H1 (cell line): ENCODE data around the gene NELL2. TPM values are rescaled to one million over a fixed set of nuclear protein-coding genes. Genes with fewer than 3 reads are reported as not detected.

Experiments
- CTCF ChIA-PET: fragments of 300-600 bp; sonication (Branson Sonifier 250); formaldehyde crosslinking; loops from one replicate; lab custom pipeline; 2021; ENCODE audit not compliant: partially characterized antibody; lab: Charles Lee
- POLR2A ChIA-PET: fragments of 300-600 bp; sonication (Branson Sonifier 250); formaldehyde crosslinking; loops from one replicate; lab custom pipeline; 2021; ENCODE audit warnings: inconsistent platforms; ENCODE audit not compliant: partially characterized antibody; lab: Charles Lee
- DNase-seq, 2 experiments: peaks; one replicate each; pipeline versions ENCODE4 v3.0.0 to v3.0.0-alpha.2; 2010 to 2022; ENCODE audit warnings: low spot score in 2 of 2, low read depth in 1 of 2, mixed read lengths in 1 of 2
- FAIRE-seq: peaks from 2 replicates; lab custom pipeline; 2011; peaks lifted over from hg19 to GRCh38; lab: Jason Lieb, UNC
- H2AFZ ChIP-seq: 2 replicates; pipeline ENCODE4 v1.8.1; 2012; ENCODE audit warnings: low read length, inconsistent platforms
- H2AK5ac ChIP-seq: 2 replicates; pipeline ENCODE4 v1.6.1; 2013; ENCODE audit warnings: low read depth, low read length
- H2BK120ac ChIP-seq: replicated peaks from 2 replicates; pipeline ENCODE3; 2013; ENCODE audit warnings: low read depth, low read length, inconsistent platforms
- H2BK12ac ChIP-seq: 2 replicates; pipeline ENCODE4 v1.6.1; 2013; ENCODE audit warnings: low read depth, low read length
- H2BK15ac ChIP-seq: 2 replicates; pipeline ENCODE4 v1.6.1; 2013; ENCODE audit warnings: low read length
- H2BK20ac ChIP-seq: 2 replicates; pipeline ENCODE4 v1.6.1; 2013; ENCODE audit warnings: low read length
- H2BK5ac ChIP-seq: 2 replicates; pipeline ENCODE4 v1.6.1; 2013; ENCODE audit warnings: low read depth, low read length
- H3K14ac ChIP-seq: 2 replicates; pipeline ENCODE4 v1.6.1; 2013; ENCODE audit warnings: inconsistent platforms; ENCODE audit not compliant: insufficient read length
- H3K18ac ChIP-seq: 2 replicates; pipeline ENCODE4 v1.6.1; 2013; ENCODE audit warnings: low read length; ENCODE audit errors: extremely low read depth
- H3K23ac ChIP-seq: 2 replicates; pipeline ENCODE4 v1.6.1; 2013; ENCODE audit warnings: inconsistent platforms; ENCODE audit not compliant: insufficient read length
- H3K23me2 ChIP-seq: 2 replicates; pipeline ENCODE4 v1.6.1; 2013; ENCODE audit warnings: low read depth, low read length
- H3K27ac ChIP-seq: 2 replicates; pipeline ENCODE4 v1.6.1; 2011; ENCODE audit warnings: low read depth, low read length, inconsistent platforms
- H3K27me3 ChIP-seq, 4 experiments: replicated peaks in 1 of 4; 1 replicate in 1 of 4; 2 replicates in 3 of 4; pipeline versions ENCODE4 v1.6.1 to v1.8.1; 2011 to 2013; ENCODE audit warnings: low read length in 3 of 4, mild to moderate bottlenecking in 3 of 4, inconsistent platforms in 2 of 4, mixed read lengths in 2 of 4, moderate library complexity in 1 of 4; ENCODE audit not compliant: control insufficient read depth in 3 of 4, insufficient read depth in 3 of 4; ENCODE audit errors: extremely low read depth in 1 of 4
- H3K36me3 ChIP-seq, 4 experiments: 2 replicates each; pipeline versions ENCODE4 v1.6.1 to v1.8.1; 2011 to 2013; ENCODE audit warnings: mild to moderate bottlenecking in 4 of 4, low read length in 3 of 4, moderate library complexity in 2 of 4, control low read depth in 1 of 4, inconsistent platforms in 1 of 4; ENCODE audit not compliant: insufficient read depth in 4 of 4, control insufficient read depth in 2 of 4
- H3K4ac ChIP-seq: replicated peaks from 2 replicates; pipeline ENCODE3; 2013; ENCODE audit warnings: low read length, low read depth, mixed read lengths, inconsistent platforms; ENCODE audit not compliant: insufficient read length
- H3K4me1 ChIP-seq, 4 experiments: replicated peaks in 1 of 4; 1 replicate in 1 of 4; 2 replicates in 3 of 4; pipeline versions ENCODE4 v1.6.1 to v1.8.1; 2011 to 2013; ENCODE audit warnings: low read length in 3 of 4, inconsistent platforms in 2 of 4, mixed read lengths in 1 of 4; ENCODE audit not compliant: insufficient read depth in 4 of 4, control insufficient read depth in 3 of 4
- H3K4me2 ChIP-seq, 2 experiments: 2 replicates each; pipeline versions ENCODE4 v1.6.1 to v1.8.1; 2011 to 2013; ENCODE audit warnings: low read depth in 2 of 2, low read length in 2 of 2, control low read depth in 1 of 2, inconsistent platforms in 1 of 2, mild to moderate bottlenecking in 1 of 2; ENCODE audit not compliant: insufficient read depth in 1 of 2
- H3K4me3 ChIP-seq, 4 experiments: fragments of 200-600, 300-600 bp in 1 of 4; sonication (generic), shearing (Covaris generic), sonication (Bioruptor Twin) in 1 of 4; 2 replicates each; pipeline versions ENCODE4 v1.5.1 to v1.8.1; 2011 to 2016; ENCODE audit warnings: low read length in 4 of 4, low read depth in 3 of 4, control low read depth in 2 of 4, inconsistent platforms in 2 of 4, mild to moderate bottlenecking in 2 of 4, mixed read lengths in 1 of 4, moderate library complexity in 1 of 4; ENCODE audit not compliant: insufficient read depth in 2 of 4; ENCODE audit errors: extremely low read depth in 1 of 4
- H3K56ac ChIP-seq: replicated peaks from 2 replicates; pipeline ENCODE3; 2013; ENCODE audit warnings: low read depth, mild to moderate bottlenecking, mixed read lengths, low read length, inconsistent platforms; ENCODE audit not compliant: insufficient read length
- H3K79me1 ChIP-seq: 2 replicates; pipeline ENCODE4 v1.6.1; 2013; ENCODE audit warnings: low read depth, low read length, control low read depth
- H3K79me2 ChIP-seq, 2 experiments: 2 replicates each; pipeline versions ENCODE4 v1.6.1 to v1.8.1; 2012 to 2013; ENCODE audit warnings: low read length in 2 of 2, mild to moderate bottlenecking in 2 of 2, inconsistent platforms in 1 of 2; ENCODE audit not compliant: insufficient read depth in 2 of 2, control insufficient read depth in 1 of 2
- H3K9ac ChIP-seq, 4 experiments: replicated peaks in 1 of 4; 1 replicate in 1 of 4; 2 replicates in 3 of 4; pipeline versions ENCODE4 v1.6.1 to v1.8.1; 2011 to 2013; ENCODE audit warnings: low read depth in 3 of 4, low read length in 3 of 4, control low read depth in 2 of 4, mild to moderate bottlenecking in 2 of 4, moderate library complexity in 2 of 4, inconsistent platforms in 1 of 4; ENCODE audit errors: extremely low read depth in 1 of 4
- H3K9me3 ChIP-seq, 2 experiments: 2 replicates each; pipeline versions ENCODE4 v1.6.1 to v1.8.1; 2012 to 2013; ENCODE audit warnings: mild to moderate bottlenecking in 2 of 2, moderate library complexity in 2 of 2, control low read depth in 1 of 2, inconsistent platforms in 1 of 2, low read depth in 1 of 2, low read length in 1 of 2, mixed read lengths in 1 of 2; ENCODE audit not compliant: insufficient read depth in 2 of 2
- H4K20me1 ChIP-seq, 2 experiments: replicated peaks in 1 of 2; 2 replicates each; pipeline versions ENCODE3 to v1.8.1; 2011 to 2013; ENCODE audit warnings: inconsistent platforms in 2 of 2, low read length in 2 of 2, mild to moderate bottlenecking in 1 of 2; ENCODE audit not compliant: insufficient read depth in 2 of 2, control insufficient read depth in 1 of 2
- H4K5ac ChIP-seq: 2 replicates; pipeline ENCODE4 v1.6.1; 2013; ENCODE audit warnings: low read length, low read depth, mixed read lengths, inconsistent platforms; ENCODE audit not compliant: insufficient read length
- H4K8ac ChIP-seq: 2 replicates; pipeline ENCODE4 v1.8.0; 2013; ENCODE audit warnings: mild to moderate bottlenecking, moderate library complexity, low read length, inconsistent platforms; ENCODE audit not compliant: insufficient read depth; ENCODE audit errors: extremely low read depth
- H4K91ac ChIP-seq: replicated peaks from 2 replicates; pipeline ENCODE3; 2013; ENCODE audit warnings: low read length, mixed read lengths, inconsistent platforms; ENCODE audit not compliant: insufficient read length
- BRCA1 ChIP-seq: IDR thresholded peaks from 2 replicates; pipeline ENCODE4 v1.6.1; 2012; ENCODE audit warnings: low read depth, low read length, improper control_type of control experiment
- CBX8 ChIP-seq: fragments of 300-800, 300-1000 bp; sonication (generic); IDR thresholded peaks from 2 replicates; pipeline ENCODE4 v1.7.1; 2016; ENCODE audit warnings: low read depth, low read length, borderline replicate concordance
- CTBP2 ChIP-seq: IDR thresholded peaks from 2 replicates; pipeline ENCODE4 v1.7.0; 2011; ENCODE audit warnings: borderline replicate concordance, mild to moderate bottlenecking, moderate library complexity, mixed read lengths, low read length; ENCODE audit not compliant: insufficient read depth, insufficient read length
- JUN ChIP-seq: IDR thresholded peaks from 2 replicates; pipeline ENCODE4 v1.6.1; 2011; ENCODE audit warnings: low read depth, mild to moderate bottlenecking, improper control_type of control experiment, low read length
- MAFK ChIP-seq: IDR thresholded peaks from 2 replicates; pipeline ENCODE4 v1.6.1; 2012; ENCODE audit warnings: low read depth, mild to moderate bottlenecking, improper control_type of control experiment, low read length
- NANOG ChIP-seq: IDR thresholded peaks from 2 replicates; pipeline ENCODE4 v1.6.1; 2011; ENCODE audit warnings: low read length, low read depth, mild to moderate bottlenecking, inconsistent platforms; ENCODE audit not compliant: insufficient read depth, poor library complexity, severe bottlenecking
- TEAD4 ChIP-seq: IDR thresholded peaks from 2 replicates; pipeline ENCODE4 v1.6.1; 2012; ENCODE audit warnings: low read depth, low read length, inconsistent platforms, mixed read lengths
- WGBS, 2 experiments: shearing (Covaris generic) in 1 of 2; methylation state at CpG; one replicate each; pipeline versions ENCODE4 v1.1.6 to v1.1.7; 2013 to 2015; ENCODE audit warnings: low lambda C conversion rate in 2 of 2, mixed read lengths in 2 of 2, inconsistent platforms in 1 of 2, low coverage in 1 of 2, missing lambda C conversion rate in 1 of 2; ENCODE audit not compliant: insufficient replicate concordance in 2 of 2, insufficient coverage in 1 of 2, insufficient read length in 1 of 2; ENCODE audit errors: extremely low coverage in 1 of 2, missing lambda C conversion rate in 1 of 2; 5-methylcytosine and 5-hydroxymethylcytosine counted together
- polyA plus RNA-seq, 7 experiments: library from polyadenylated mRNA; depleted of rRNA in 3 of 7; stranded (reverse) in 5 of 7; unstranded in 2 of 7; fragments of >200 nt in 5 of 7; fragments of 200-250 nt in 2 of 7; gene quantifications; 1 replicate in 5 of 7; 2 replicates in 1 of 7; 4 replicates in 1 of 7; pipeline versions ENCODE4 v1.2.1 to v1.2.3, GENCODE V29; 2011 to 2013; ENCODE audit warnings: missing spikeins in 2 of 7, mixed read lengths in 2 of 7
- total RNA-seq: library from RNA; stranded (reverse); fragmentation: NEBNext Ultra II Directional; extraction: Animal tissue kit (Norgen Biotek cat#: 25700); gene quantifications from 2 replicates; pipeline ENCODE4 v1.2.1, GENCODE V29; 2021
- TF ChIP-seq, protein P1 (sequence below): IDR thresholded peaks from 2 replicates; pipeline ENCODE4 v1.6.1; 2011; ENCODE audit warnings: low read length, improper control_type of control experiment

Gene NELL2
- total and polyA plus RNA-seq, 2 of the 8 experiments (the other 6 are each of a cell fraction or from before 2014, with no cell fraction given): 54.2 to 56.8 TPM

DNA sequence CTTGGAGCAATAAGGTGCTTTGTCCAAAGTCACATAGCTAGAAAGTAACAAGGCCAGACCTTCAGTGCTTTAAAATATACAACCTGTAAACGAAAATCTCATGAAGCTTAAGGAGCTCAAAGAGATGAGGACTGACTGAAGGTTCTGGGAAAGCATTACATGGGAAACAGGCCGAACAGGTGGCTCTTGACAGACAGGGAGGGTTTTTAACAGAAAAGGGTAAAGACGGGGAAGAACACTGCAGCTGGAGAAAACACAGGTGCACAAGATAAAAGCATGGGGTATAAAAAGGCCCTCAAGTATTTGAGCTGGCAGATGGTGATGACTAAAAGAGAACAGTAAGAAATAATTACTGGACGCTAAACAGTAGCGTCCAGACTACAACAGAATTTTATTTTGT is 257.2 kb downstream of the NELL2 start:
- FAIRE-seq (no peak), DNase-seq (no peak)
- no peak overlapping the region for H4K91ac ChIP-seq
- ChIA-PET POLR2A (no interaction called here), CTCF (interaction anchor here (0.9 kb wide), 1 partner anchor 122 kb away, joined by 3 read pairs; no protein-coding TSS in a partner anchor)
- WGBS, 2 experiments: 95% methylated on average over 5 of the region's 5 CpGs; no CpG with 5 or more reads in 1 of the 2 experiments
- H3K9ac ChIP-seq: no peak overlapping the region
- no peak overlapping the region for H3K4me3 ChIP-seq
- no peak overlapping the region for H3K18ac ChIP-seq
- H3K4me2 ChIP-seq: no peak overlapping the region
- H3K36me3 ChIP-seq: no peaks in the 10 kb centered on the region
- no peak overlapping the region for H3K56ac ChIP-seq
- no peak overlapping the region for H3K4ac ChIP-seq
- no peak overlapping the region for H4K8ac ChIP-seq
- TF ChIP-seq CBX8 (no peak), TEAD4 (no peak), CTBP2 (no peak), MAFK (no peak), JUN (no peak), BRCA1 (no peak), NANOG (no peak)
- TF ChIP-seq, protein P1, sequence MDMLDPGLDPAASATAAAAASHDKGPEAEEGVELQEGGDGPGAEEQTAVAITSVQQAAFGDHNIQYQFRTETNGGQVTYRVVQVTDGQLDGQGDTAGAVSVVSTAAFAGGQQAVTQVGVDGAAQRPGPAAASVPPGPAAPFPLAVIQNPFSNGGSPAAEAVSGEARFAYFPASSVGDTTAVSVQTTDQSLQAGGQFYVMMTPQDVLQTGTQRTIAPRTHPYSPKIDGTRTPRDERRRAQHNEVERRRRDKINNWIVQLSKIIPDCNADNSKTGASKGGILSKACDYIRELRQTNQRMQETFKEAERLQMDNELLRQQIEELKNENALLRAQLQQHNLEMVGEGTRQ: no peak
- no peak overlapping the region for H3K14ac ChIP-seq
- no peak overlapping the region for H3K23ac ChIP-seq
- no peaks in the 10 kb centered on the region for H3K9me3 ChIP-seq
- H3K27me3 ChIP-seq: no peaks in the 10 kb centered on the region
- no peaks in the 10 kb centered on the region; a peak in 1 of 7 replicates for H3K4me1 ChIP-seq
- H2AK5ac ChIP-seq: no peak overlapping the region
- H2AFZ ChIP-seq: no peak overlapping the region
- no peaks in the 10 kb centered on the region for H3K23me2 ChIP-seq
- no peaks in the 10 kb centered on the region for H4K20me1 ChIP-seq
- H3K27ac ChIP-seq: no peak overlapping the region
- H3K79me2 ChIP-seq: no peaks in the 10 kb centered on the region
- no peaks in the 10 kb centered on the region for H3K79me1 ChIP-seq
- H2BK20ac ChIP-seq: no peak overlapping the region
- no peak overlapping the region for H2BK120ac ChIP-seq
- H4K5ac ChIP-seq: no peak overlapping the region
- H2BK12ac ChIP-seq: no peak overlapping the region
- no peak overlapping the region for H2BK15ac ChIP-seq
- H2BK5ac ChIP-seq: no peak overlapping the region
